ENCODE data around the gene NYAP1.

The NYAP1 gene

DNA sequence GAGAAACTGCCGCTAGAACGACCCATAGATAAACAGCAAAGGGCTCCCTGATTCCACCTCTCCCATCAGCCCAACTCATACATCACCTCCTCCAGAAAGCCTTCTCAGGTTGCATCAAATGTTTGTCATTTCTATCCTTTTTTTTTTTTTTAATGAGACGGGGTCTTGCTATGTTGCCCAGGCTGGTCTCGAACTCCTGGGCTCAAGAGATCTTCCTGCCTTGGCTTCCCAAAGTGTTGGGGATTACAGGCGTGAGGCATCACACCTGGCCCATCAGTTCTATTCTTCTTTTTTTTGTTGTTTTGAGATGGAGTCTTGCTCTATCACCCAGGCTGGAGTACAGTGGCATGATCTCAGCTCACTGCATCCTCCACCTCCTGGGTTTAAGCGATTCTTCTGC lies 26.7 kb upstream of the NYAP1 start:
- DNase-seq: no peak

DNA sequence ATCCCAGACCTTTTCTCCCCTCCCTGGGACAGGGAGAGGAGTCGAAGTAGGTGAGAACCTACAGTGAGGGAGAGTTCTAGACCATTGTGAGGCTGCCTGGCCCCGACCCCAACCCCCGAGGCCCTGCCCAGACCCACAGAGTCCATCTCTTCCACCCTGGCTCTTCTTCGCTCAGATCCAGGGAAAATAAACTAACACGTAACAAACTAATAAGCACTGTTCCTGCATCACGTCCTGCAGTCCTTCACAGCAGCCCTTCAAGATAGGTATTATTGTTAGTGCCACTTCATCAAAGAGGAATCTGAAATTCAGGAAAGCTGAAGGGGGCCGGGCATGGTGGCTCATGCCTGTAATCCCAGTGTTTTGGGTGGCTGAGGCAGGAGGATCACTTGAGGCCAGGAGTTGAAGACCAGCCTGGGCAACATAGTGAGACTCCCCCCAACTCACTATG lies 19.5 kb upstream of the NYAP1 start, which contains the start of gene SPACDR:
SPACDR (minus strand) TSS at position 51 of the 451 bp plus-strand sequence. CDS start 235 bp downstream, outside the sequence.
- no peak for DNase-seq

GRCh38 chr7:100464791-100465190 lies 18.9 kb upstream of the NYAP1 start:
- DNase-seq: no peak

GRCh38 chr7:100465299-100465698 lies 18.4 kb upstream of the NYAP1 start:
- DNase-seq: no peak

DNA sequence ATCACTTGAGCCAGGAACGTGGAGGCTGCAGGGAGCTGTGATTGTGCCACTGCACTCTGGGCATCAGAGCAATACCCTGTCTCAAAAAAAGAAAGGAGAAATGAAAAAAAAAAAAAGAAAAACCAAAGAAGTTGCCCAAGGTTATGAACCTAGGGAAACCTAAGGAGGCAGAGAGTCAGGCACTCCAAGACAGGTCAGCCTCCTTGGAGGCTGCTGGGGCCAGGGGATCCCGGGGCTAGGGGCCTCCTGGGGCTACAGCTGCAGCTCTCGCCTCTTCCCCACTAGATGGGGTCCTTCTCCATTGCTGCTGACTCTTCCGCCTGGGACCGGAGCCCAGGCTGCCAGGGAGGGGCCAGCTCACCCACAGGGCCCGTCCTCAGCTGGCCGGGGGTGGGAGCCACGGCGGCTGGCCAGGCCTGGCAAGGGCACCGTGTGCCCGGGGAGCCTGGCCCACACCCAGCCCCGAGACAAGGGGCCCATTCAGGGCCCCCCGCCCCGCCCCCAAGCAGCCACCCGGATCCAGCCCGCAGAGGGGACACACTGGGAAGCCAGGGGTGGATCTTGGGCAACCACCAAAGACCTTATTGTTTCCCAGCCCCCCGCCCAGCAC lies 17.9 kb upstream of the NYAP1 start:
- no peak for DNase-seq

- no peak for DNase-seq
Observed at GRCh38 chr7:100466653-100467605, 16.8 kb upstream of the NYAP1 start.

GRCh38 chr7:100467638-100468373 lies 15.9 kb upstream of the NYAP1 start:
- DNase-seq: no peak

- peak; percentile 83 for DNase-seq
Observed at GRCh38 chr7:100469227-100470044, 14.3 kb upstream of the NYAP1 start.

- DNase-seq: no peak
Observed at GRCh38 chr7:100471021-100471420, 12.7 kb upstream of the NYAP1 start.

GRCh38 chr7:100472121-100472851 lies 11.4 kb upstream of the NYAP1 start:
- no peak for DNase-seq

DNA sequence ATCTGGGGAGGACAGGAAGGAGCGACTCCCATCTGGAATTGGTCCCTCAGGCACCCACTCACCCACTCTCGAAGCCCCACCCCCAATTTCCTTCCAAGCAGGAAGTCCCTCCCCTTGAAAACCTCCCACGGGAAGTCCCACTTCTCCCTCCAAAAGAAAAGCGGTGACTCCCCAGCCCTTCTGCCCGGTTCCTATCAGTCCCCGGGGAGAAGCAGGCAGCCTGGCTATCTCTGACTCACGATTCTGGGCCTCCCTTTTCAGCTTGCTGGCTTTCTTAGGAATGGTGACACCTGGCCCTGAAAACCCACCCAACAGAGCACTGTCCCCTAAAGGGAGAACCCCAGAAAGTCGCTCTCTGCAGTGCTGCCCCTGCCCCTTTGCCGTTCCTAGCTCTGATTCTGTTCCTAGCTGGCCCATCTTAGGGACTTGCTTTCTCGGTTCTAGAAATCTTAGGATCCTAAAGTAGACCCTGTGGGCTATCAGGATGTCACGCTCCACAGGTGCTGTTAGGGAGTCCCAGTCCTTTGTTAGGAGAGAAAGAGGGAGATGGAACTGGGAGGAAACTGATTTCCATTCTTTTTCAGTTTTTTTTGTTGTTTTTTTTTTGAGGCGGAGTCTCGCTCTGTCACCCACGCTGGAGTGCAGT lies 10.8 kb upstream of the NYAP1 start:
- DNase-seq: no peak

DNA sequence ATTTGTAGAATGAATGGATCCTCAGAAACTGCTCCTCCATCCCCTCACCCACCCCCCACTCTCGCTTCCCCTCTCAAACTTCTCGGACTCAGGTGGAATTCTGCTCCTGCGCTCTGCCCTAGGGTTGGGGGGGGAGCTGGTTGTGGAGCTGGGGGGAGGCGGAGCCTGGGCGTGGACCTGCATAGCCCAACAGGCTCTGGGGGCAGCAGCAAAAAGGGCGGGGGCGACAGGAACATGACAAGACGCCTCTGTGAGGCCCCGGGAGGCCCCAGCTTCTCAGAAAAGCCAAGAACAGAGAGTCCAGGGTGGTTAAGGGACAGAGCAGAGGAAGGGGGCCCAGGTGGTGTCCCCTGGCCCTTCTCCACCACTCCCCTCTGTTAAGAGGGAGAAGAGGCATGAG lies 8.2 kb upstream of the NYAP1 start:
- DNase-seq: no peak

DNA sequence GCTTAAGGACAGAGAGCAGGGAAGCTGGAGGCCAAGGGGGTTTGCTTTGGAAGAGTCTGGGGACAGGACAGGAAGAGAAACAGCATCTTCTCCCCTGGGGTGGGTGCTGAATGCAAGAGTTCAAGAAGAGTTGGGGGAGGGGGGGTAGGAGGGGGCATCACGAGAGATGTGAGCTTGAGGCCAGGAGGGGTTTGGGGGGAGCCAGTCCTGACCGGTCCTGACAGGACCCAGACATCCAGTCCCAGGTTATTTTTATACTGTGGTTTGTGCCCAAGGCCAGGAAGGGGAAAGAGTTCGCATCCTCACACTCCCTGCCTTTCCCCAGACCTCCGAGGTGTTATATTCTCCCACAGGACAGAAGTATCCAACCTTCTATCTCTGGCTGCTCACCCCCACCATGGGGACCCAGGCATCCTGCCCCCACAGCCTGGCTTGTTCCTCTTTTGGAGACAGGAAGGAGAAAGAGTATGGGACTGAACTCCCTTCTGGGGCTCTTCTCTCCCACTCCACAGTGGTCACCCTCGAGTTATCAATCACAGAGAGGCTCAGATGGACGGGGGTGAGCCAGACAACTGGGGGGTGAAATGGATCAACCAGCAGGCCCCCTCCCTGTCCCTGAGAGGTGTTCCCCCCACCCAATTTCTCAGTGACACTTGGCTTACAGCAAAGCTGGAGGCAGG lies 7.5 kb upstream of the NYAP1 start:
- DNase-seq: no peak

GRCh38 chr7:100476903-100477870 lies 6.5 kb upstream of the NYAP1 start:
- DNase-seq: peak; percentile 31

- no peak for DNase-seq
Observed at GRCh38 chr7:100477871-100478267, 5.9 kb upstream of the NYAP1 start.

- peak; percentile 86 for DNase-seq
Observed at GRCh38 chr7:100478958-100479660, 4.6 kb upstream of the NYAP1 start, which contains the start of gene TSC22D4. TSS of gene TSC22D4 (minus strand) at chr7:100479214. CDS start at chr7:100478038, 1,176 bp downstream.

DNA sequence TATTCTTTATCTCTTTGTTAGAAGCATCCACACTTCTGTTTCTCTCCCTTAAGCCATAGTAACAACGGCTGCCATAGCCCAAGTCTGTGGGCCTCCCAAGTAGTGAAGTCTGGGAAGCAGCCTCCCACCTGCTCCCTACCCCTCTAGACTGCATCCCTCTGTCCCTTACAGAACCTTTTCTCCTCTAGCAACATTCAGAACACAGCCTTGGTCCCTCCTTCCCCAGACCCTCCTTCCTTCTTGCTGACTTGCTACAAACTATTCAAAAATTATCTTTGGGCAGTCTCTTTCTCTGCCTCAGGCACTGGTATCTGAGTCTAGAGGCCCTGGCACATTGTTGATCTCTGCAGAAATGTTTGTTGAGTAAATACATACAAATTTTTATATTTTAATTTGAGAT lies 2.3 kb upstream of the NYAP1 start:
- DNase-seq: no peak

- DNase-seq: no peak
Observed at GRCh38 chr7:100482728-100483089, 1.0 kb upstream of the NYAP1 start.
